GM23248 (cell line): ENCODE results near the gene TRIM13.

Experiments used
- EZH2 ChIP-seq: fragments of 200-600 bp; sonication (generic); IDR thresholded peaks from 2 replicates; pipeline ENCODE4 v1.6.1; 2018; ENCODE audit warnings: antibody characterized with exemption, mild to moderate bottlenecking; ENCODE audit not compliant: insufficient read depth, poor library complexity, severe bottlenecking
- EZH2phosphoT487 ChIP-seq: fragments of 200-600 bp; sonication (generic); IDR thresholded peaks from 2 replicates; pipeline ENCODE4 v1.6.1; 2018; ENCODE audit warnings: antibody characterized with exemption, moderate library complexity, mild to moderate bottlenecking, low read depth; ENCODE audit not compliant: insufficient read depth

DNA sequence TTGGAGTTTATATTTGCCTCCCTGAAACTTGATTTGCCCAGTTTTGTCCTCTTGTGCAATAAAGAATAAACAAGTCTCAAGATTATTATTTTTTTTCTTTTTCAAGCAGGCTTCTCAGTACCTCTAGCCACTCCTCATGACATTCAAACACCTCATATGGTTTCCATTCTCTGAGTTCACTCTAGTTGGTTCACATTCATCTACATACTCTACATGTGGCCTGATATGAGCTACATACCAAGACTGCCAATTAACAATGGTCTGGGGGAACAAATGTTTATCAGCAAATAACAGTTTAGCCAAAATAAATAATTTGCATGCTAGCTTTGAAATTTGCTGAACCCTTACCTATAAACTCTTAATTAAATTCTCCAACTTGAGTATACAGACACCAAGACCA, 40.9 kb downstream of the TRIM13 start:
- no peak for TF ChIP-seq EZH2phosphoT487
- no peak for TF ChIP-seq EZH2
